HTERT RPE-1 (cell line): ENCODE data around the gene CIAO2B.

Source experiments
- in situ Hi-C: fragments of 300-500 bp; cut with MboI; formaldehyde crosslinking; loops from 4 replicates; pipeline ENCODE4 v1.14.3; 2020; ENCODE audit warnings: low sequenced_read_pairs

The CIAO2B gene

GRCh38 chr16:66888647-66889615 lies 45.3 kb downstream of the CIAO2B start:
- in situ Hi-C loops = no loop called here

GRCh38 chr16:66886914-66887313 lies 47.3 kb downstream of the CIAO2B start:
- in situ Hi-C loops = no loop called here

GRCh38 chr16:66886321-66886720 lies 47.9 kb downstream of the CIAO2B start:
- in situ Hi-C loops = no loop called here

- in situ Hi-C loops = no loop called here
These were observed 48.7 kb downstream of the CIAO2B start for GRCh38 chr16:66885491-66885890.

GRCh38 chr16:66882702-66883101 lies 51.5 kb downstream of the CIAO2B start:
- in situ Hi-C loops = no loop called here
